NCI-H2171 treated with DMSO at 0.1 percent for 48 hours (cell line): ENCODE measurements around the gene PALM.
"Not testable (repeated sequence)": the region's sequence is repeated elsewhere in the genome, so short reads cannot be mapped to it uniquely, and the experiment has no call there.

ENCODE experiments used
- DNase-seq: peaks from one replicate; lab custom pipeline; 2025; lab: John Stamatoyannopoulos, UW

PALM gene

DNA sequence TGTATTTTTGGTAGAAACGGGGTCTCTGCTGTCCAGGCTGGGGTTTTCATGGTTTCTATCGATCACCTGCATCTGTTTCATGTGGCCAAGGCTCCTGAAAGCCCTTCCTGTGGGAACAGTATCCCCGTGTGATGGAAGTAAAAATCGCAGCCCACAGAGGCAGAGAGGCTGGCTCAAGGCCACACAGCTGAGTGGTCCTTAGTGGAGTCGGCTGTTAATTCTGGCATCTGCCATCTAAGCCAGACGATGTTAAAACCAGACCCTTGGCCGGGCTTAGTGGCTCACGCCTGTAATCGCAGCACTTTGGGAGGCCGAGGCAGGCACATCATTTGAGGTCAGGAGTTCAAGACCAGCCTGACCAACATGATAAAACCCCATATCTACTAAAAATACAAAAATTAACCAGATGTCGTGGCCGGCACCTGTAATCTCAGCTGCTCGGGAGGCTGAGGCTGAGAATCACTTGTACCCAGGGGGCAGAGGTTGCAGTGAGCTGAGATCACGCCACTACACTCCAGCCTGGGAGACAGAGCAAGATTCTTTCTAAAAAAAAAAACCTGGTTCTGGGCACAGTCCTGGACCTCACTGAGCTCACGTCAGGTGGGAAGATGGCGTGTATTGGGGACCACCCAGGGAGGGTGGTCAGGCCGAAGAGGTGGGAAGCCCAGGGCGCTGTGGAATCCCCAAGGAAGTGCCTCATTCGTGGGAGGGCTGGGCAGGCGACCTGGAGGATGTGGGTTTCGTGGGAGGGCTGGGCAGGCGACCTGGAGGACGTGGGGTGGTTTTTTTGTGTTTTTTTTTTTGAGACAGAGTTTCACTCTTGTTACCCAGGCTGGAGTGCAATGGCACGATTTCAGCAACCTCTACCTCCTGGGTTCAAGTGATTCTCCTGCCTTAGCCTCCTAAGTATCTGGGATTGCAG lies 23.7 kb downstream of the PALM start:
- DNase-seq, result no peak

DNA sequence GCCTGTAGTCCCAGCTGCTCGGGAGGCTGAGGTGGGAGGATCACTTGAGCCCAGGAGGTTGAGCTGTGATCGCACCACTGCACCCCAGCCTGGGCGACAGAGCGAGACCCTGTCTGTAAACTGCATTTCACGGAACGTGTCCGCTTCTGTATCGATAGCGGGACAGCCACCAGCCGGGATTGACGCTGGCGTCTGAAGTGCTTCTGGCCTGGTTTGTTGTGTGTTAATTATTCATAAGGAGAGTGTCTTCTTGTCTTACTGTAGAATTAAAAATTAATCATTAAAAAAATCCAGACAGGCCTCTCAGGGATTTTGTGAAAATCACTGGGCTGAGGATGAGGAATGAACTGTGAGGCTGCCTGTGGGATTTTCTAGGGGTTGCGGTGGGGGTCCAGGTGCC lies 26.0 kb downstream of the PALM start:
- no peak for DNase-seq

DNA sequence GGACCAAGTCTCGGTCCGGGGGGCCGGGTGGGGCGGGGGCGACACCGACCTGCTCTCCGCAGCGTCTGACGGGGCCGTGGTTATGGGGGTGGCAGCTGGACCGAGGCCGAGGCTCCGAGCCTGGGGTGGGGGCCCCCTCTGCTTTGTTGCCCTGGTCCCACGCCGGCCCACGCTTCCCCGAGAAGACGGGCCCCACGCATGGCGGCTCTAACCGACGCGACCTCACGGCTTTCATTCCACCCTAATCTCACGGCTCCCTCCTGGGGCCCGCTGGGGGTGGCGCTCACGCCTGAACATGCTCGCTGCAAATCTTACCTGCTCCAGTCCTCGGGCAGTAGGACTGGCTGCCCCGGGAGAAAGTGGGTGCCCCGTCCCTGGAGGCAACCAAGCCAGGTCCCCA lies 27.4 kb downstream of the PALM start:
- DNase-seq, result no peak

DNA sequence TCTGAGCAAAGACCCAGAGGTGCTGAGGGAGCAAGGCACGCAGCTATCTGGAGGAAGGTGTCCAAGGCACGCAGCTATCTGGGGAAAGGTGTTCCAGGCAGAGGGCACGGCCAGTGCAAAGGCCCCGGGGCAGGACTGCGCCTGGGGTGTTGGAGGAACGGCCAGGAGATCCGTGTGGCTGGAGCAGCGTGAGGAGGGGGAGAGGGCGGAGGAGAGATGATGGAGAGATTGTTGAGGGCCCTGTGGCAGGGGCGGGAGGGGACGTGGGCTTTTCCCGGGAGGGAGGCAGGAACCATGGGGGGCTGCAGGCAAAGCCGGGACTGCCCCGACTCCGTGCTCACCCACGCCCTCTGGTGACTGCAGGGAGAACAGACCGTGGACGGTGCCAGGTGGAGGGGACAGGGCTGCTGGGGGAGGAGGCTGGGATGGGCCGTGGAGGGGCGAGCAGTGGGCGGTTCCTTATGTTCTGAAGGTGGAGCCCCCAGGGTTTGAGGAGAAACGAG lies 28.9 kb downstream of the PALM start:
- peak; percentile 28 for DNase-seq

DNA sequence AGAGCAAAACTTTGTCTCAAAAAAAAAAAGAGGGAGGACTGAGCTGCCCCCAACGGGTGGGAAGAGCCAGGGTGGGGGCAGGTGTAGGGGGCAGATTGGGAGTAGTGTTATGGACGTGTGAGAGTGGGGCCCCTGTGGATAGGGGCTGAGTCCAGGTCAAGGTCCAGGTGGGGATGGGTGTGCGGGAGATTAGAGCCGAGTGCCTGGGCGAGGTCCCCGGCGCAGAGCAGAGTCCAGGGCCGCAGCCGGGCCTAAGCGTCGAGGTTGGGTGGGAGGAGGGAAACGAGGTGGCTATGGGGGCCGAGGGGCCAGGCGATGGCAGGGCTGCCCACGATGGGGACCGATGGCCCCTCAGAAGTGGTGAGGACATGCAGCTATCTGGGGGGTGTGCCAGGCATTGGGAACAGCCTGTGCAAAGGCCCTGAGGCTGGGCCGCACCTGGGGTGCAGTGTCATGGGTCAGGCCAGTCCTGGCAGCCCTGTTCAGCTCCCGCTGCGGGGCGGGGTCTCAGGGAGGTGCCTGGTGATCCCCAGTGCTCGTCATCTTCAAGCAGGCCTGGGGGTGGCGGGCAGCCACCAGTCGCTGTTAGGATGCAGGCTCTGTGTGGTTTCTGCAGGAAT lies 29.9 kb downstream of the PALM start:
- no peak for DNase-seq

DNA sequence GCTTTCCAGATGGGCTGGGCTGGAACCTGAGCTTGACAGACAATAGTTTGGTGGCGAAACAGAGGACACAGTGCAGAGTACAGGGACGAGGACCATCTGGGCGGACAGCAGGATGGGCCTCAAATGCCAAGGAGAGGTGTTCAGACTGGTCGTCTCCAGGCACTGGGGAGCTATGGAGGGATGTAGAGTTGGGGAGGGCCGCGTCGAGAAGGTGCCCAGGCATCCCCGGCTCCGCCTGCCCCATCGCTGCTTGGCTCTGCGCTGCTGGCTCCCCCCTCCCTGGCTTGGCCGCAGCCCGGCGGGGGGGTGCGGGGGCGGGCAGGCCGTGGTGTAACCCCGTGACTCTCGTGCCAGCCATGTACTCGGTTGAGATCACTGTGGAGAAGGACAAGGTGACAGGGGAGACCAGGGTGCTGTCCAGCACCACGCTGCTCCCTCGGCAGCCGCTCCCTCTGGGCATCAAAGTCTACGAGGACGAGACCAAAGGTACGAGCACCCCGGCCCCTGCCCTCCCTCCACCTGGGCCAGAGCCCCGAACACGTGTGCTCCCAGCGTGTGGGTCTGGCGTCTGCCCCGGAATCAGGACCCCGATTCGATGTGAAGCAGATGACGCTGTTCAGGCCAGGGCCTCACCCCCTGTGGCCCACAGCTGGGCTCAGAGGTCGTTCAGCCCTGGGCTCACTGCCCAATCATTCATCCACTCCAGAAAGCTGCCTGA lies 31.4 kb downstream of the PALM start:
- no peak for DNase-seq

DNA sequence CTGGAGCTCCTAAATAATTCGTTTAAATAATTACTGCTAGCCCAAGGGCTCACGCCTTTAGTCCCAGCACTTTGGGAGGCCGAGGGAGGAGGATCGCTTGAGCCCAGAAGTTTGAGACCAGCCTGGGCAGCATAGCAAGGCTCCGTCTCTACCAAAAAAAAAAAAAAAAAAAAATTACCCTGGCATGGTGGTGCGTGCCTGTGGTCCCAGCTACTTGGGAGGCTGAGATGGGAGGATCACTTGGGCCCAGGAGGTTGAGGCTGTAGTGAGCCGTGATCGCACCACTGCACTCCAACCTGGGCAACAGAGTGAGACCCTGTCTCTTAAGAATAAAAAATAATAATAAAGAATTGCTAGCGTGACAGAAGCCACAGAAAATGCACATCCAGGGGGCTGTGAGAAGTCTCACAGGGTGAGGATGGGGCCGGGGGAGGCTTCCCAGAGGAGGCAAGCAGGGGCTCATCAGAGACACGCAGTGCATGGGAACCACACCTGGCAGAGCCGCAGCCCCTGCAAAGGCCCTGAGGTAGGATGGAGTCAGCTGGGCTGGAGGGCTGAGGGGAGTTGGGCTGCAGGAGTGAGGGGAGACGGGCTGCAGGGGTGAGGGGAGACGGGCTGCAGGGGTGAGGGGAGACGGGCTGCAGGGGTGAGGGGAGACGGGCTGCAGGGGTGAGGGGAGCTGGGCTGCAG lies 32.2 kb downstream of the PALM start:
- not testable (repeated sequence) for DNase-seq

DNA sequence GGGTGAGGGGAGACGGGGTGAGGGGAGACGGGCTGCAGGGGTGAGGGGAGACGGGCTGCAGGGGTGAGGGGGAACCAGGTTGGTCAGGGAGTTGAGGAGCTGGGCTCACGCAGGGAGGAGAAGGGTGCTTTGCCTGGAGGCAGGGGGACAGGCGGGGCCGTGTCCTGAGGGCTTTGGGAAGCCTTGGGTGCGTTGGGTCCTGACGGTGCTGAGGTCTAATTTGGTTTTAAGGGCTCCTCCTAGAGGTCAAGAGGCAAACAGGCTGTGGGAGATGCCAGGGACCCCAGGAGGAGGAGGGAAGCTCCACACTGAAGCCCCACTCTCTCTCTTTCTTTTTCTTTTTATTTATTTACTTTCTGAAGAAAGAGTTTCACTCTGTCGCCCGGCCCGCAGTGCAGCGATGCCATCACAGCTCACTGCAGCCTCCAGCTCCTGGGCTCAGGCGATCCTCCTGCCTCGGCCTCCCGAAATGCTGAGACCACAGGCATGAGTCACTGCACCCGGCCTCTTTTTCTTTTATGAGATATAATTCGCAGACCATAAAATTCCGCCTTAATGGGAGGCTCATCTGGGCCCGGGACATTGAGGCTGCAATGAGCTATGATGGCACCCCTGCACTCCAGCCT lies 32.9 kb downstream of the PALM start:
- peak; percentile 29 for DNase-seq

DNA sequence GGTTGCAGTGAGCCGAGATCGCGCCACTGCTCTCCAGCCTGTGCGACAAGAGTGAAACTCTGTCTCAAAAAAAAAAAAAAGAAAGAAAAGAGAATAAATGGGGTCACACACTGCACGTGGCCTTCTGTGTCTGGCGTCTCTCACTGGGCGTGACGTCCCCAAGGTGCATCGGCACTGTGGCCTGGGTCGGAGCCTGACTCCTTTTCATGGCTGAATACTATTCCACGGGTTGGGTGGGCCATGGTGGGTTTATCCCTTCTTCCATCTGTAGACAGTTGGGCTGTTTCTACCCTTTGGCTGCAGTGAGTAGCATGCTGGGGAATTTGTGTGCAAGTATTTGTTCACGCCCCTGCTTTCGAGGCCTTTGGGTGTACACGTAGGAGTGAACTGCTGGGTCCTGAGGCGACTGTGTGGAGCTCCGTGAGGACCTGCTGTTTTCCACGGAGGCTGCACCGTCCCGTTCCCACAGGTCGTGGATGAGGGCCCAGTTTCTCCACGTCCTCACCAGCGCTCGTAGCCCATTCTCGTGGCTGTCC lies 33.9 kb downstream of the PALM start:
- no peak for DNase-seq

DNA sequence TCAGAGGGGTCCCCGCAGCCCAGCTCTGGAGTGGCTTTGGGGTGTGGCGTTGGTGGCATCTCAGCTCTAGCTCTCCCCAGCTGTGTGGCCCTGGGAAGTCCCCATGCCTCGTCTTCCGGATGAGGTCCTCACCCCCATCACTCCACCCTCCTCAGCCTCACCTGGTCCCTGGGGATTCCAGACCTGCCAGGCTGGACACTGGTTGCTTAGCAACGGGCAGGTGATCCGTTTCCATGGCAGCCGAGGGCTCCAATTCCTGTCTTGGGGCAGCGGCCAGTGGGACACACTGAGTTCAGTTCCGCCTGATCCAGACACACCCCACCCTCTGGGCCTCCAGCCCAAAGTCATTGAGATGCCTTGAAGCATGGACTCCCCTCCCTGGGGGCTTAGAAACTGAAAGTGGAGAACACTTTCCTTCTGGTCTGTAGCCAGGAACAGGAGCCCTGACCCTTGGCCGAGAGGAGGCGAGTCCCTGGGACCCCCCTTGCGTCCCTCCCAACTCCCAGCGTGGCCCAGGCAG lies 34.5 kb downstream of the PALM start:
- DNase-seq, result peak; percentile 77

DNA sequence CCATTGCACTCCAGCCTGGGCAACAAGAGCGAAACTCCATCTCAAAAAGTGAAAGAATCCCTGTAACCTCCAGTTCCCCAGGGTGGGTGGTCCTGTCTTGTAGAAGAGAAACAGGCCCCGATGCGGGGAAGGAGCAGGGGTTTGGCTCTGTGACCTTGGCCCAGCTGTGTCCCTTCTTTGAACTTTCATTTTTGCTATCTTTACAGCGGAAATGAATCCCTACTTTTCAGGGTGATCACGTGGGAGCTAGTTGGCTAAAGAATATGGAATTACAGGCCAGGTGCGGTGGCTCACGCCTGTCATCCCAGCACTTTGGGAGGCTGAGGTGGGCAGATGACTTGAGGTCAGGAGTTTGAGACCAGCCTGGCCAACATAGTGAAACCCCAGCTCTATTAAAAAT lies 36.4 kb downstream of the PALM start:
- not testable (repeated sequence) for DNase-seq

DNA sequence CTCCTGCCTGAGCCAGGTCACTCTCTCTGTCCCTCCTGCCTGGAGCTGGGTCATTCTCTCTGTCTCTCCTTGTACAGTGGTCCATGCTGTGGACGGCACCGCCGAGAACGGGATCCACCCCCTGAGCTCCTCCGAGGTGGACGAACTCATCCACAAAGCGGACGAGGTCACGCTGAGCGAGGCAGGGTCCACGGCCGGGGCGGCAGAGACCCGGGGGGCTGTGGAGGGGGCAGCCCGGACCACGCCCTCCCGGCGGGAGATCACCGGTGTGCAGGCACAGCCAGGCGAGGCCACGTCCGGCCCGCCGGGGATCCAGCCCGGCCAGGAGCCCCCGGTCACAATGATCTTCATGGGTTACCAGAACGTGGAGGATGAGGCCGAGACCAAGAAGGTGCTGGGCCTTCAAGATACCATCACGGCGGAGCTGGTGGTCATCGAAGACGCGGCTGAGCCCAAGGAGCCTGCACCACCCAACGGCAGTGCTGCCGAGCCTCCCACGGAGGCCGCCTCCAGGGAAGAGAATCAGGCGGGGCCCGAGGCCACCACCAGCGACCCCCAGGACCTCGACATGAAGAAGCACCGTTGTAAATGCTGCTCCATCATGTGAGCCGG lies 37.6 kb downstream of the PALM start:
- DNase-seq, result no peak

DNA sequence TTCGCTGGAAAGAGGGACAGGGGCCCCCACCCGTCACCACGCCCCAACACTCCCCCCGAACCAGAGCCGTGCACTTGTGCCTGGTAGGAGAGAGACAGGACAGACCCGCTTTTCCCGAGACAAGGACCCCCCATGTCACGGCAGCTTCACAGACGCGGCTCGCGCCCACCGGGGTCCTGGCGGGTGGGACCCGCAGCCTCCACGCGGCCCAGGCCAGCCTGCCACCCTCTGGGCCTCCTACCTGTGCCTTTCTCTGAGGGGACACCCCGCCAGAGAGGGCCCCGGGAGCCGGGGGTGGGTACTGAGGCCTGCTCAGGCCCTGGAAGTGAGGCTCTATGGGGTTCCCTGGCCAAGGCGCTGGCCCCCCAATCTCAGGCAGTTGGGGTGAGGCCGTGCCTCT lies 38.2 kb downstream of the PALM start:
- no peak for DNase-seq

DNA sequence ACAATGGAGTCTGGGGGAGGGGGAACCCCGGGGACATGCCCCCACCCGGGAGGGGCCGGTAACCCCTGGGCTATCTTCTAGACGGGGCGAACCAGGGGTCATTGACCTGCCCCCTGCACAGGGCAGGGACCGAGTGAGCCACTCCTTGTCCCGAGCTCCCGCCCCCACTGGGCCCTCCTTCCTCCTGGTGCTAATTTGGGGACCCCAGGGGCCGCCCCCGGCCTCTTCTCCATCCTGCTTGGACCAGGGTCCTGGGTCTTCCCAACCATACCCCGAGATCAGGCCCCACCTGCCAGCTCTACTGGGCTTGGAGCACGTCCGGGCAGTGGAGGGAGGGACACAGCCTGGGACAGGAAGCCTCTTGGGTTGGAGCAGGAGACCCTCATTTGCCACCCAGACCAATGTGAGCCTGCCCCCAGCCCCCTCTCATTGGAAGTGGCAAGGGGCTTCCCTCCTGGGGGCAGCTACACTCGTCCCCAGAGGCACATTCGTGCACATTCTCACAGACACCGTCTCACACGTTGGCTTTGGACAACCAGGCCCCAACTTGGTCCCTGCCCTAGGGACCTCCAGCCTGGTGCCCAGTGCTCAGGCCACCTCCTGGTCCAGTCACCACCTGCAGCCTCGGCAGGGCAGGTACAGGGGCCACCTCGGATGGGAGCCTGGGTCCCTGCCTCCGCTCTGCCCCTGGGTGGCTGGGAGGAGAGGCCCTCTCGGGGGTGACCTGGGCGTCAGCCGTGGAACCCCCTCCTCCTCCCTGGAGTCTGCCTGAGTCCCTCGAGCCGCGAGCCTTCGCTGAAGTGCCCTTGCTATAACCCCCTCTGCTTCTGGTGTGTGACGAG lies 38.9 kb downstream of the PALM start:
- no peak for DNase-seq

DNA sequence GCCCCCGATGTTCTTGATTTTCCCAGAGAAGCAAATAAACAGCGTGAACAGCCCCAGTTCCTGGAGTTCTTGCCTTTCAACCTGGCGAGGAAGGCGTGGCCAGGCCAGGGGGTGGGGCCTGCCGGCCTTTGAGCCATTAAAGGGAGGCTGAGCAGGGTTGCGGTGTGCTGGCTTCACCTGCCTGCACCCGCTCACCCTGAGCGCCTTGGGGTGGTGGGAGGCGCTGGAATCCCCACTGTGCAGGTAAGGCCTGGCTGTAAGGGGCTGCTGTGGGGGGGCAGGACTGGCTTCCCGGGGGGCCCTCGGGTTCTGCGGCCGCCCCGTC lies 39.5 kb downstream of the PALM start:
- DNase-seq, result no peak

DNA sequence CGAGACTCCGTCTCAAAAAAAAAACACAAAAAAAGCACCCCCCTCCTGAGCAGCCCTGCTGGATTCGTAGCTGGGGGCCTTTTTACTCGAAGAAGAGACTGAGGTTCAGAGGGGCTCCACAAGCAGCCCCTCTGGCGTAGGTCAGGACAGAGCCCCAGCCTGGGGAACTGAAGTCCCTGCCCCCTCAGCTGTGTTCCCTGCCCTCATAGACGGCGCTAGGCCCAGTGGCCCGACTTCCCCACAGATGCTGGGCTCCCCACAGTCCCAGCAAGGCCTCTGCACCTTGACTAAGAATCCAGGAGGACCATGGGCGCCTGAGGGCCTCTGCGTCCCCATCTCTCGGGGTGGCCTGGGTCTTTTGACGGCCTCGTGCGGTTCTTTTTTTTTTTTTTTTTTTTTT lies 41.1 kb downstream of the PALM start:
- no peak for DNase-seq

DNA sequence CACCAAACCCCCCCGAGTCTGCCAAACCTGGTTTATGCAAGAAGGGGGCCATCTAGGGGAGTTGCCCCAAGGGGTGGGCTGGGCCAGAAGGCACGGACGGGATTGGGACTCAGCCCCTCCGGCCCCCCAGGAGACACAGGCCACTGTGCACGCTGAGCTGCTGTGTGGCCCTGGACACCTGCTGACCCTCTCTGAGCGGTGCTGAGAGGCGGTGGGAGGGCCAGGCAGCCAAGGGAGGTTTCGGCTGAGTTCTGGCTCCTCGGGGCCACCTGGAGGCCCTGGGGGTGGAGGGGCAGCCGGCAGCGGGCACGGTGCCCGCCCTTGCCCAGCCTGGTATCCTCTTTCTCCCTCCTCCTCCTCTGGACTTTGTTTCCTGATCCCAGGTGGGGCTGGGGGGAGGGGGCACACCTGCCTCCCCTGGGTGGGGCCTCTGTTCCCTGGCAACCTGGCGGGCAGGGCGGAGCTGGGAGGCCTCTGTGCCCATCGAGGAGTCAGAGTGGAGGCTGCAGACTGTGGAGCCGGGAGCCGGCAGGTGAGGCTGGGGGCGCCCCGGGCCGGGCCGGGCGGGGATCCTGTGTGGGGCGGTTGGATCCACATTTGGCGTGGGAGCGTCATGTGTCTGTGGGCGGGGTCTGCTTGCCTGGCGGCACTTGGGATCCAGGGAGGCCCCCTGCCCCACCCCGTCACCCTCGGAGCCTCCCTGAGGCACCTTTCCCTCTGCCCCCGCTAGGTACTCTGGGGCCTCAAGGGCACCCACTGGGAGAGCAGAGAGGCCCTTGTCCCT lies 42.1 kb downstream of the PALM start, which contains the start of gene MISP:
MISP (plus strand) TSS at position 473 of the 784 bp plus-strand sequence. CDS start 5,835 bp downstream, outside the sequence.
- peak; percentile 93 for DNase-seq

DNA sequence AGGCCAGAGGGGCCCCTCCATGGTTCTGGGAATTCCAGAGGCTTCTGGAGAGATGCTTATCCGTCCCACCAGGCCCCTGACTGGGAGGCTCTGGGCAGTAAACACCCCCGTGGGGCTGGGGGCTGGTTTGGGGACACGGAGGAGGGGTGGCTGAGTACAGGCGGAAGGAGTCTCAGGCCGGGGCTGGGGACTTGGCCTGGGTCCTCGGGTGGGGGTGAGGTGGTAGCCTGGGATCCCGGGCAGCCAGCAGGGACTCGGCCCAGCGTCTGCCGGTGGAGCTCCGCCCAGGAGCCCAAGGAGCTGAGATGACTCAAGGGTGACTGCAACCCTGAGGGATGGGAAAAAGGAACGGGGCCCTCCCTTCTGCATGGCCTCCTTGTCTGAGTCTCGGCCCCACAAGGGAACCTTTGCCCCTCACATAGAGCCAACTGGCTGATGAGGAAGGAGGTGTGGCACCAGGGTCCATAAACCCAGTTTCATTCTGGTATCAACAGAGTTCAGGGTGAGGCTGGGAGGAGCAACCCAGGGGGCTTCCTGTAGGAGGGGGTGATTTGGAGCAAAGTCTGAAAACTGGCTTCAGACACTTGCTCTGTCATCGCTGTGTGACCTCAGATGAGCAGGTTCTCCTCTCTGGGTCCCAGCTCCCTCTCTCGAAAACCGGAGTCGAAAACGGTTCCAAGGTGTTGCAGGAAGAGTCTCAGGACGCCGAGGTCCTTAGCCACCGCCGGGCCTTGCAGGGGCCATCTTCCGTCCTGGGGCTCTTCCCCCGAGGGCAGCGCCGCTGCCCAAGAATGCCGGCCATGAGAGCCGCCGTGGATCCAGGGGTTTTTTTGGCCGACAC lies 43.0 kb downstream of the PALM start:
- DNase-seq, result peak; percentile 21
